GM18507 (cell line): Measurements from ENCODE around the gene UST.
"Not testable (repeated sequence)": the region's sequence is repeated elsewhere in the genome, so short reads cannot be mapped to it uniquely, and the experiment has no call there.

Experiments
- DNase-seq: peaks from one replicate; pipeline ENCODE4 v3.0.0; 2011; ENCODE audit warnings: low read depth; ENCODE audit not compliant: insufficient read length; ENCODE audit errors: extremely low spot score
- FAIRE-seq: peaks from 2 replicates; lab custom pipeline; 2011; peaks lifted over from hg19 to GRCh38; lab: Jason Lieb, UNC

Gene UST

DNA sequence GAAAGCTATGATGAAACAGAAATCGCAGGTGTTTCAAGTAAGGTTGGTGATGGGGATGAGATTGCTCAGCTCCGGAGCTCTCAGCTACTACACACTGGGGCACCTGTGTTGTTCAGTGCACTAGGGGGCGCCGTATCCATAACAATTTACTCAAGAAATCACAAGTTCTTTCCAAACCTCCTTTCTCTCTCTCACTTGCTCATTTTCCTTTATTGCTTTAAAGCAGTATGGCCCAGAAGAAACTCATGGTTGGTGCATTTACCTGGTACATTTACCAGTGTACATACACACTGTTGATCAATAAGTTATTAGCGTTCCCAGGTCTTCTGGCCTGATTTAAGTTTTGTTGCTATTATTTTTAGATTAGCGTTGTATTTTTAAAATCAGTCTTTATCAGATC, 335.5 kb downstream of the UST start:
- DNase-seq (peak; percentile 51), FAIRE-seq (peak; percentile 92)

DNA sequence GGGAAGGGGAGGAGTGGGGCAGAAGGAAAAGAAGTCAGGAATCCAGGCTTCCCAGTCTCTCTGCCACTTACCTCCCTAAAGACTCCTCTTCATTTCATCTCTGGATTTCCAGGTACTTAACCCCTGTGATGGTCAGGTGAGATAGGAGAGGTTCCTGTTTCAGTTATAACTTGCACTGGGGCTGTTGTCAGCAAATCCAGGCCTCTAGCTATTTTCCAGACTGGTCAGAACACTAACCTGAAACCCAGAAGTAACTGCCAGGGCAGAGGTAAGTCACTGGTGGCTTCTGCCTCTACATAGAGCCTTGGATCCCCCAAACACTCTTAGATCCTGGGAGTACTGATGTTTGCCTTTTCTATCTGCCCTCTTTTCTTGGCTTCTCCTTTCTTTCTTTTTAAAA, 337.2 kb downstream of the UST start:
- DNase-seq = no peak
- FAIRE-seq = no peak

- DNase-seq (no peak), FAIRE-seq (no peak)
Observed at GRCh38 chr6:149084808-149085556, 338.2 kb downstream of the UST start.

DNA sequence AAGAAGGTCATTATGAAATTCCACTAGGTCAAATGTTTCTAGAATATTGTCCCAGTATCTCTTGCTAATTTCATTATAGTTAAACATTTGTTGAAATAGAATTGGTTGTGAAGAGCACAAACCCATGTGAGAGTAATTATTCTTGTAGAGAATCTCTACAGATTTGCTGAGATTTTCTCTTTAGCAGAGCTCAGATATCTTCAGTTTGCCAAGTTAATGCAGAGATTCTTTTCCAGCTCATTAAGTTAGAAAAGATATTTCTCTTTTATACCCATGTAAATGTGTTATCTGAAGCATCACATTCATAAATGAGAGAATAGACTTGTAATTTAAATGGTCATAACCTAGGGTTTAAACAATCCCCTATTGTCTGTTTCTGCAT, 338.7 kb downstream of the UST start:
- no peak for FAIRE-seq
- DNase-seq = no peak

- FAIRE-seq (no peak), DNase-seq (no peak)
Observed at GRCh38 chr6:149086363-149086762, 339.5 kb downstream of the UST start.

DNA sequence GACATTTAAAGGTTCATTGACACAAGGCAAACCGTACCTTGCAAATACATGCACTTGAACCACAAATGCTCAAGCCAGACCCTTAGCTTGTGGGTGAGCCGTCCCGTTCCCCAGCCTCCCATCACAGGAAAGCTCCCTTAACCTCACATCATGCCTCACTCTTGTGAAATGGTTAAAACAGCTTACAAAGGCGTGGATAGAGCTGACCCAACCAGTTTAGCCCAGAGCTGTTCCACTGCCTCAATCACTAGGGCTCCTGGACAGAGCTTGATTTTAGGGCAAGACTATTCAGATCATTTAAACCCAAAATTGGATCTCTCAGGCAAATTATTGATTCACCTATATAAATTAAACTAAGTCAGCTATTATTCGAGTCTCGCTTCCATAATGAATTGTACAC, 341.1 kb downstream of the UST start:
- FAIRE-seq (no peak), DNase-seq (no peak)

GRCh38 chr6:149088361-149088760, 341.5 kb downstream of the UST start:
- FAIRE-seq (no peak), DNase-seq (no peak)

DNA sequence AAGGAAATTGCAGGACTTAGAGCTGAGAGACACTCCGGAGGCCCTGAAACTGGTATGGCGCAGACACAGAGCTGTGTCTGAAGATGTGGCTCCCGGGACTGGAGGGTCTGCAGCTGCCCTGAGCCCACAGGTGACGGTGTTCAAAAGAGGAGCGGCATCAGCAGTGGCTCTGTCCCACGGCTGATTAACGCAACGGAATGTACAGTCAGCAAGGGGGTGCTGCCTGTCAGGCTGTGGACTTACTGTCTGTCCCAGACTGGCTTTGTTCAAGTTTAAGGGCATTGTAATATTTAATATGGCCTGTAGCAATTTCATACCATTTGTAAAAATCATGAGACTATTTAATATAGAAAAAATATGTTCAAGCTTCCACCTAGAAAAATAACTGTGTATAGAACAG, 342.7 kb downstream of the UST start:
- no peak for FAIRE-seq
- no peak for DNase-seq

- no peak for FAIRE-seq
- no peak for DNase-seq
Observed at GRCh38 chr6:149090937-149091336, 344.1 kb downstream of the UST start.

GRCh38 chr6:149093643-149094042, 346.8 kb downstream of the UST start:
- no peak for FAIRE-seq

GRCh38 chr6:149094156-149094555, 347.3 kb downstream of the UST start:
- DNase-seq (no peak), FAIRE-seq (no peak)

More at GRCh38 chr6:149093643-149094042, 346.8 kb downstream of the UST start:
- DNase-seq = no peak

GRCh38 chr6:149094934-149095351, 348.1 kb downstream of the UST start:
- FAIRE-seq (no peak), DNase-seq (no peak)

- FAIRE-seq (no peak), DNase-seq (no peak)
Observed at GRCh38 chr6:149095842-149096241, 349.0 kb downstream of the UST start.

DNA sequence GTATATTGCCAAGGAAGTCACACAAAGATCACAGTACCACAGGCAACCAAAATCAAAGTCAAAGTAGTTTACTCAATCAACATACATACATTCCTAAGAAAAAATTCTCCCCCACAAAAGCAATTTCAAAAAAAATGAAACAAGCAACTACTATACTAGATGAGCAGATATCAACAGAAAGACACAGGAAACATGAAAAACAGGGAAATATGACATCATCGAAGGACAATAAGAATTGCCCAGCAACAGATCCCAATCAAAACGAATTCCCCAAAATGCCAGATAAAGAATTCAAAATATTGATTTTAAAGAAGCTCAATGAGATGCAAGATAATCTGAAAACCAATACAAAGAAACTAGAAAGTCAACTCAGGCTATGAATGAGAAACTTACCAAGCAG, 351.0 kb downstream of the UST start:
- DNase-seq (no peak), FAIRE-seq (no peak)

DNA sequence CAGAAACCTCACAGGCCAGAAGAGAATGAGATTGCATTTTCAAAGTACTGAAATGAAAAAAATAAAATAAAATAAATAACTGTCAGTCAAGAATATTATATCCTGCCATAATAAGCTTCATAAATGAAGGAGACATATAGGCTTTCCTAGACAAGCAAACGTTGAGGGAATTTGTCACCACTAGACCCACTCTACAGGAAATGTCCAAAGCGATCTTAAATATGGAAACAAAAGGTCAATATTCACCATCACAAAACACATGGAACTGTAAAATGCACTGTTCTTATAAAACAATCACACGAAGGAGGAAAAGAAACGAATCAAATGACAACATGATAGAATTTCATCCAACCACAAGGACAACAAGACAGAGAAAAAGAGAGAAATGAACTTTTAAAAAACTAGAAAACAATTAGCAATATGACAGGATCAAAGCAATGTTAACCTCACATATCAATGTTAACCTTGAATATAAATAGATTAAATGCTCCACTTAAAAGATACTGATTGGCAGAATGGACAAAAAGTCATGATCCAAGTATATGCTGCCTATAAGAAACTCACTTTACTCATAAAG, 352.0 kb downstream of the UST start:
- no peak for DNase-seq
- FAIRE-seq = no peak

- no peak for DNase-seq
- no peak for FAIRE-seq
Observed at GRCh38 chr6:149102324-149102723, 355.5 kb downstream of the UST start.

GRCh38 chr6:149103950-149104349, 357.1 kb downstream of the UST start:
- not testable (repeated sequence) for DNase-seq, FAIRE-seq

- no peak for FAIRE-seq
Observed at GRCh38 chr6:149107520-149107919, 360.7 kb downstream of the UST start.

DNA sequence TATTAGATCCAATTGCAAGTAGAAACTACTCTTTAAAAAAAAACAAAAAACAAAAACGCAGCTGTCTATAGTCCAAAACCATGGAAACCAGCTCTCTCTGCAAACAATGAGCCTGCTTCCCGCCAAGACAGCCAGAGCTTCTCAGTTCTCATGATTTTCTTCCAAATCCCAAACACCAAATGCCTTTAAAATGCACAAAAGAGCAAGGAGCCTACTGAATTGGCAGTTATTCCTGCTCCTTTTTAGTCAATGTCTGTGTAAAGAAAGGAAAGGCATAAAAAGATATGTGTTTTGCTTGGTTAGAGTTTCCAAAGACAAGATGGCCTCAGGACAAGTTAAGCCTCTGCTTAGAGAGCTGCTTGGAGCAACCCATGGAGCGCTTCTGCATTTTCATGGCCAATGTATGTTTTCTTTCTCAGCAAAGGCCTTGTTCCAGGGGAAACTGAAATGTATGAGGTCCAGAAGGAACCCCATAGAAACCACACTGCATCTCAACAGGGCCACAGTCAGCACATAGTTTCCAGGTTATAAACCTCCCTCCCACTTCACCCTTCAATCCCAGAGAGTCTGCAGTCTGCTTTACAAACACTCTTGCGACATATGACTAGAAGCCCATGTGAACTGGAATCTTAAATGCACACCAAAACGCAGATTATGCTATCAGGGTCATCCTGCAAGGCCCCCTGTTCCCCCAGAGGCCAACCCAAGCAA, 361.4 kb downstream of the UST start:
- FAIRE-seq (no peak), DNase-seq (no peak)

More at GRCh38 chr6:149107520-149107919, 360.7 kb downstream of the UST start:
- DNase-seq = no peak

DNA sequence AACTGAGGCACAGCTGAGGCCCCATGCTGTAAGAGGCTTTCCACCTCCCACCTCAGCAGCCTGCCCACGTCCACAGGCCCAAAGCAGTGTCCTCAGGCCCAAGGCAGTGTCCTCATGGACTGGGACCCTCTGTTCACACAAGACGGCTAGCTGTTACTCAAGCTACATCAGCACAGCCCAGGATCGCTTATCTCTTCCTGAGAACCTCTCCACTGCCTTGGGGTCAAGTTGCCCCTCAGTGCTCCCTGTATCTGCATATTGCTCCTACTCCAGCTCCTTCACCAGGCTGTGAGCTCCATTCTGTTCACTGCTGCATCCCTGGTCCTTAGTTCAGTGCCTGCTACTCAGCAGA, 361.9 kb downstream of the UST start:
- DNase-seq = no peak
- no peak for FAIRE-seq
